ENCODE measurements around the gene EPB42. TPM values are rescaled to one million over a fixed set of nuclear protein-coding genes. Genes with fewer than 3 reads are reported as not detected.
A peak's percentile ranks its signal among the peaks of the same experiment; 100 is the strongest.
"Not testable (repeated sequence)": the region's sequence is repeated elsewhere in the genome, so short reads cannot be mapped to it uniquely, and the experiment has no call there.

EPB42 gene
- total RNA-seq, 2 experiments from 2014 or later, result not detected

GRCh38 chr15:43185157-43186002 lies 35.4 kb downstream of the EPB42 start, which contains the start of gene CCNDBP1:
Gene CCNDBP1 (plus strand): TSS chr15:43185403. CDS start chr15:43185499, 96 bp downstream.
- H3K4me1 Mint-ChIP-seq, result peaks cover 38% of the 10 kb centered on the region
- H3K4me3 Mint-ChIP-seq, result peak within 1 kb of the TSS; percentile 94
- H3K27ac Mint-ChIP-seq, result peak within 1 kb of the TSS; percentile 96
- CTCF ChIA-PET, result interaction anchor here (0.8 to 2.0 kb wide), 5 partner anchors 9 to 100 kb away, joined by 3 to 10 read pairs (median 5); no protein-coding TSS in a partner anchor
- peaks cover 28% of the 10 kb centered on the region for H3K36me3 Mint-ChIP-seq
- no peaks in the 10 kb centered on the region for H3K9me3 Mint-ChIP-seq (ENCODE audit: low read depth)
- ATAC-seq (peak; percentile 95), DNase-seq (peak; percentile 98)
- H3K27me3 Mint-ChIP-seq, result no peaks in the 10 kb centered on the region

GRCh38 chr15:43184407-43185124 lies 36.3 kb downstream of the EPB42 start:
- CTCF ChIA-PET, result interaction anchor here (0.8 to 2.0 kb wide), 4 partner anchors 11 to 101 kb away, joined by 3 to 10 read pairs (median 6); no protein-coding TSS in a partner anchor
- no peak for DNase-seq
- H3K9me3 Mint-ChIP-seq (ENCODE audit: low read depth), result no peaks in the 10 kb centered on the region
- no peak for ATAC-seq
- H3K27ac Mint-ChIP-seq, result peak overlapping the region; percentile 96
- H3K36me3 Mint-ChIP-seq, result peaks cover 23% of the 10 kb centered on the region
- peak overlapping the region; percentile 94 for H3K4me3 Mint-ChIP-seq
- no peaks in the 10 kb centered on the region for H3K27me3 Mint-ChIP-seq
- peaks cover 37% of the 10 kb centered on the region for H3K4me1 Mint-ChIP-seq

GRCh38 chr15:43183270-43183669 lies 37.5 kb downstream of the EPB42 start:
- Mint-ChIP-seq H3K36me3 (peaks cover 23% of the 10 kb centered on the region), H3K27ac (no peak overlapping the region)
- CTCF ChIA-PET, result interaction anchor here (0.7 to 2.0 kb wide), 2 partner anchors 102 to 144 kb away, joined by 3 to 10 read pairs; no protein-coding TSS in a partner anchor

GRCh38 chr15:43177147-43177546 lies 43.7 kb downstream of the EPB42 start:
- peaks cover 55% of the 10 kb centered on the region for H3K36me3 Mint-ChIP-seq
- ATAC-seq; DNase-seq; H3K27me3 Mint-ChIP-seq; H3K4me1 Mint-ChIP-seq; H3K9me3 Mint-ChIP-seq (ENCODE audit: low read depth); H3K27ac Mint-ChIP-seq; H3K4me3 Mint-ChIP-seq; CTCF ChIA-PET: not testable (repeated sequence)

More at GRCh38 chr15:43183270-43183669, 37.5 kb downstream of the EPB42 start:
- DNase-seq (no peak), ATAC-seq (no peak)
- no peaks in the 10 kb centered on the region for H3K9me3 Mint-ChIP-seq (ENCODE audit: low read depth)
- H3K4me3 Mint-ChIP-seq, result no peak overlapping the region
- no peaks in the 10 kb centered on the region for H3K27me3 Mint-ChIP-seq
- H3K4me1 Mint-ChIP-seq, result peaks cover 27% of the 10 kb centered on the region

GRCh38 chr15:43175656-43176309 lies 45.0 kb downstream of the EPB42 start:
- H3K27me3 Mint-ChIP-seq; H3K4me1 Mint-ChIP-seq; H3K4me3 Mint-ChIP-seq; CTCF ChIA-PET; ATAC-seq; H3K9me3 Mint-ChIP-seq (ENCODE audit: low read depth); H3K27ac Mint-ChIP-seq; DNase-seq: not testable (repeated sequence)
- H3K36me3 Mint-ChIP-seq, result peaks cover 51% of the 10 kb centered on the region

GRCh38 chr15:43169888-43170287 lies 50.9 kb downstream of the EPB42 start:
- ATAC-seq, result no peak
- Mint-ChIP-seq H3K27ac (no peak overlapping the region), H3K27me3 (no peaks in the 10 kb centered on the region), H3K9me3 (ENCODE audit: low read depth) (no peaks in the 10 kb centered on the region), H3K4me1 (peaks cover 4% of the 10 kb centered on the region), H3K4me3 (no peak overlapping the region), H3K36me3 (peaks cover 58% of the 10 kb centered on the region)
- no peak for DNase-seq
- CTCF ChIA-PET, result interaction anchor here (0.9 kb wide), 1 partner anchor 34 kb away, joined by 3 read pairs; no protein-coding TSS in a partner anchor

GRCh38 chr15:43168192-43169107 lies 52.4 kb downstream of the EPB42 start:
- no peak for ATAC-seq
- H3K27me3 Mint-ChIP-seq, result no peaks in the 10 kb centered on the region
- no peak overlapping the region for H3K4me3 Mint-ChIP-seq
- CTCF ChIA-PET, result no interaction called here
- peaks cover 53% of the 10 kb centered on the region for H3K36me3 Mint-ChIP-seq
- H3K27ac Mint-ChIP-seq, result no peak overlapping the region
- H3K9me3 Mint-ChIP-seq (ENCODE audit: low read depth), result no peaks in the 10 kb centered on the region
- peaks cover 5% of the 10 kb centered on the region for H3K4me1 Mint-ChIP-seq
- no peak for DNase-seq

GRCh38 chr15:43167261-43167660 lies 53.6 kb downstream of the EPB42 start:
- H3K36me3 Mint-ChIP-seq, result peaks cover 48% of the 10 kb centered on the region
- H3K9me3 Mint-ChIP-seq (ENCODE audit: low read depth); H3K4me1 Mint-ChIP-seq; DNase-seq; H3K27me3 Mint-ChIP-seq; H3K4me3 Mint-ChIP-seq; CTCF ChIA-PET; ATAC-seq; H3K27ac Mint-ChIP-seq: not testable (repeated sequence)

- CTCF ChIA-PET, result no interaction called here
- H3K27ac Mint-ChIP-seq, result peak overlapping the region; percentile 22
- peaks cover 43% of the 10 kb centered on the region for H3K36me3 Mint-ChIP-seq
- DNase-seq (no peak), ATAC-seq (no peak)
- peaks cover 5% of the 10 kb centered on the region for H3K4me1 Mint-ChIP-seq
- no peaks in the 10 kb centered on the region for H3K27me3 Mint-ChIP-seq
- no peaks in the 10 kb centered on the region for H3K9me3 Mint-ChIP-seq (ENCODE audit: low read depth)
- H3K4me3 Mint-ChIP-seq, result no peak overlapping the region
Measured at GRCh38 chr15:43165801-43166325, 55.0 kb downstream of the EPB42 start.

GRCh38 chr15:43153269-43153668 lies 67.5 kb downstream of the EPB42 start:
- Mint-ChIP-seq H3K9me3 (ENCODE audit: low read depth) (no peaks in the 10 kb centered on the region), H3K36me3 (peaks cover 52% of the 10 kb centered on the region), H3K4me1 (peaks cover 23% of the 10 kb centered on the region), H3K27me3 (no peaks in the 10 kb centered on the region), H3K4me3 (no peak overlapping the region), H3K27ac (peak overlapping the region; percentile 26)
- CTCF ChIA-PET, result no interaction called here
- peak; percentile 23 for ATAC-seq
- no peak for DNase-seq

GRCh38 chr15:43151688-43152087 lies 69.1 kb downstream of the EPB42 start:
- DNase-seq (no peak), ATAC-seq (peak; percentile 77)
- H3K9me3 Mint-ChIP-seq (ENCODE audit: low read depth), result no peaks in the 10 kb centered on the region
- H3K36me3 Mint-ChIP-seq, result peaks cover 51% of the 10 kb centered on the region
- no peaks in the 10 kb centered on the region for H3K27me3 Mint-ChIP-seq
- CTCF ChIA-PET, result interaction anchor here (0.8 to 1.1 kb wide), 3 partner anchors 18 to 134 kb away, joined by 3 read pairs; no protein-coding TSS in a partner anchor
- H3K27ac Mint-ChIP-seq, result peak overlapping the region; percentile 3
- H3K4me1 Mint-ChIP-seq, result peaks cover 23% of the 10 kb centered on the region
- no peak overlapping the region for H3K4me3 Mint-ChIP-seq

- DNase-seq, result no peak
- no peaks in the 10 kb centered on the region for H3K9me3 Mint-ChIP-seq (ENCODE audit: low read depth)
- H3K27ac Mint-ChIP-seq, result no peak overlapping the region
- peaks cover 24% of the 10 kb centered on the region for H3K4me1 Mint-ChIP-seq
- H3K4me3 Mint-ChIP-seq, result no peak overlapping the region
- H3K36me3 Mint-ChIP-seq, result peaks cover 55% of the 10 kb centered on the region
- no peak for ATAC-seq
- H3K27me3 Mint-ChIP-seq, result no peaks in the 10 kb centered on the region
- CTCF ChIA-PET, result no interaction called here
Measured at GRCh38 chr15:43150191-43150929, 70.5 kb downstream of the EPB42 start.
